Fibroblast of villous mesenchyme (primary cell): ENCODE results near the gene FXYD2. TPM values are rescaled to one million over a fixed set of nuclear protein-coding genes. Genes with fewer than 3 reads are reported as not detected.

Experiments
- DNase-seq: peaks from one replicate; pipeline ENCODE4 v3.0.0-alpha.2; 2010; ENCODE audit warnings: low read depth
- H3K4me3 ChIP-seq: 2 replicates; pipeline ENCODE4 v1.5.1; 2011; ENCODE audit warnings: low read depth, mild to moderate bottlenecking, low read length
- CTCF ChIP-seq: IDR thresholded peaks from 2 replicates; pipeline ENCODE4 v1.5.1; 2012; ENCODE audit warnings: low read depth, mild to moderate bottlenecking, low read length; ENCODE audit not compliant: insufficient read depth
- total RNA-seq: library from RNA; depleted of rRNA; stranded (reverse); fragments of >200 nt; gene quantifications from 2 replicates; pipeline ENCODE4 v1.2.3, GENCODE V29; 2012

FXYD2 gene
- total RNA-seq, 1 donor = not detected

DNA sequence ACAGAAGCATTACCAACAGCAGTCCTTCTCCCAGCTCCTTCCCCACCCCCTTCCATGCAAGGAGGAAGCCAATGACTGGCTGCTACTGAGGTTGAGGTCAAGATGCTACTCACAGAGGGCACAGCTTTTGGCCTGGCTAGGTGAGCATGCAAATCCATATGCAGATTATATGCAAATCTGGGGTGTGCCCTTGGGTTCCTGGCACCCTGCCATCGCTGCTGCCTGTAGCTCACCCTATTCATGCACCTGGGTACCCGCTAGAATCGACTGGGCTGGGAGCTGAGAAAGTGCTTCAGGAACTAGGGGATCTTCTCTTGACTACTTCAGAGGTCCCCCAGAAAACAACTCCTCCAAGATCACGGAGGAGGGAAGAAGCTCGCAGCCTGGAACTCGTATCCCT lies 31.6 kb downstream of the FXYD2 start:
- DNase-seq = no peak
- TF ChIP-seq CTCF = no peak
- no peak overlapping the region for H3K4me3 ChIP-seq

- H3K4me3 ChIP-seq = no peak overlapping the region
- TF ChIP-seq CTCF = no peak
- DNase-seq = no peak
Observed at GRCh38 chr11:117792241-117792640, 32.3 kb downstream of the FXYD2 start.

- DNase-seq = no peak
Observed at GRCh38 chr11:117790279-117790678, 34.3 kb downstream of the FXYD2 start.

GRCh38 chr11:117789241-117789640 lies 35.3 kb downstream of the FXYD2 start:
- no peak overlapping the region for H3K4me3 ChIP-seq
- no peak for TF ChIP-seq CTCF
- no peak for DNase-seq

More at GRCh38 chr11:117790279-117790678, 34.3 kb downstream of the FXYD2 start:
- no peak overlapping the region for H3K4me3 ChIP-seq
- no peak for TF ChIP-seq CTCF

GRCh38 chr11:117786135-117786870 lies 38.2 kb downstream of the FXYD2 start:
- no peak for DNase-seq
- H3K4me3 ChIP-seq = no peak overlapping the region
- TF ChIP-seq CTCF = no peak

- no peak overlapping the region for H3K4me3 ChIP-seq
- DNase-seq = no peak
- no peak for TF ChIP-seq CTCF
Observed at GRCh38 chr11:117782101-117782500, 42.4 kb downstream of the FXYD2 start.

GRCh38 chr11:117781627-117782026 lies 42.9 kb downstream of the FXYD2 start:
- no peak overlapping the region for H3K4me3 ChIP-seq
- no peak for TF ChIP-seq CTCF
- DNase-seq = no peak
